ENCODE results near the gene GABARAPL2.
"Not testable (repeated sequence)": the region's sequence is repeated elsewhere in the genome, so short reads cannot be mapped to it uniquely, and the experiment has no call there.

GABARAPL2 gene

DNA sequence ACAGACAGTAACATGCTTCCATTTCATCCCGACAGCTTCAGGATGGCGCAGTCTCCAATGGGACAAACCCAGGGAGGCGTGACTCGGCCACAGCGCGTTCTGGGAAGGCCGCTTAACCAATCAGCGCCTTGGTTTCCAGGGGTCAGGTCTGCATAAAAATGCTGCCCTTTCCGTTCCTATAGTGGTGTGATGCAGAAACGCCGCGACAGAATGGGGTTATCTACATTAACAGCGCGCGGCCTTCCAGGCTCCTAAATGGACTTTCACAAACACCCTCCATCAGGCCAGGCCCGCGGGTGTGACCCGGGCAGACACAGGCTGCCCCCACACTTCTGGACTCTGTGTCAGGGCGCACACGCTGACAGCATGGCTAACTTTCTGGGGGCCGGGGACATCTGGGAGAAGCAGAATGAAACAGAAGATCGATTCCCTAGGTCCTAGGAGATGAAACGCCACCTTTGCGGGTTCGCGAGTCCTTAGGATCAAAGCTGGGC, 10.9 kb upstream of the GABARAPL2 start:
- DNase-seq = no peak

- DNase-seq = peak; percentile 98
Observed at GRCh38 chr16:75555707-75556430, 10.3 kb upstream of the GABARAPL2 start, which contains the start of gene TMEM231. Gene TMEM231 (minus strand): TSS chr16:75556252. CDS start chr16:75556209, 43 bp downstream.

DNA sequence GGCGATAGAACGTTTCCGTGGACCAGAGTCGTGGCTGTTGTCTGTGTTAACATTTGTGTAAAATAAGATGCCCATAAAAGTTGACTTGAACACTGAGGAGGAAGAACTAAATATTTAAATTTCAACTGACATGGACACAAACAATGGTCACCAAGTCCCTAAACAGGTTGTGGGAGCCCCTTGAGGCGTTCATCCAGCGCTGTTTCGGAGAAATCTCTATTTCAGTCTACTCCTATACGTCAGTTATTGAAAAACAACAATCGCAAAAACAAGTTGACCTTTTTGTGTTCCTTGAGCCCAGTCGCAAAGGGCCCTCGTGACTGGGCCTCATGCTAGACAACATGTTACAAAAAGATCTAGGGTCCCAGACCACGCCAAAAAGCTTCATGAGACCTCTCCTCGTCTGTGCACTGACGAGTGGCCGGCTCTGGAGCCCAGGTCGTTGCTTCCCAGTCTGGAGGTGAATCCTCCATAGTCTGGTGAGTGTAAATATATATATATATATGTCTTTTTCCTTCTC, 9.7 kb upstream of the GABARAPL2 start:
- DNase-seq = no peak

DNA sequence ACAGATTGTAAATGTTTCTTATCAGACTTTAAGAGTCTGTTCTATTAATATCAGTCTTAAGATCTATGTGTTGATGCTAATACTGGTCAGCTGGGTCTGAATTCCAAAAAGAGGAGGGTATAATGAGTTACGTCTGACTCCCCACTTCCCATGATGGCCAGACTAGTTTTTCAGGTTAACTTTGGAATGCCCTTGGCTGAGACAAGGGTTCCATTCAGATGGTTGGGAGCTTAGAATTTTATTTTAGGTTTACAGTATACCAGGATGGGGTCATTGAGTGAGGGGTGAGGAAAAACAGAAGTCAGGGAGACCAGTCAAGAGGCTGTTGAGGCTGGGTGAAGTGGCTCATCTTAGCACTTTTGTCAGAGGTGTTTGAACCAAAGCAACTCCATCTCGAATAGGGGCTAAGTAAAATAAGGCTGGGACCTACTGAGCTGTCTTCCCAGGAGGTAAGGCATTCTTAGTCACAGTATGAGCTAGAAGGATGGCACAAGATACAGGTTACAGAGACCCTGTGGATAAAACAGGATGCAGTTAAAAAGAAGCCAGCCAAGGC, 7.3 kb upstream of the GABARAPL2 start:
- no peak for DNase-seq

DNA sequence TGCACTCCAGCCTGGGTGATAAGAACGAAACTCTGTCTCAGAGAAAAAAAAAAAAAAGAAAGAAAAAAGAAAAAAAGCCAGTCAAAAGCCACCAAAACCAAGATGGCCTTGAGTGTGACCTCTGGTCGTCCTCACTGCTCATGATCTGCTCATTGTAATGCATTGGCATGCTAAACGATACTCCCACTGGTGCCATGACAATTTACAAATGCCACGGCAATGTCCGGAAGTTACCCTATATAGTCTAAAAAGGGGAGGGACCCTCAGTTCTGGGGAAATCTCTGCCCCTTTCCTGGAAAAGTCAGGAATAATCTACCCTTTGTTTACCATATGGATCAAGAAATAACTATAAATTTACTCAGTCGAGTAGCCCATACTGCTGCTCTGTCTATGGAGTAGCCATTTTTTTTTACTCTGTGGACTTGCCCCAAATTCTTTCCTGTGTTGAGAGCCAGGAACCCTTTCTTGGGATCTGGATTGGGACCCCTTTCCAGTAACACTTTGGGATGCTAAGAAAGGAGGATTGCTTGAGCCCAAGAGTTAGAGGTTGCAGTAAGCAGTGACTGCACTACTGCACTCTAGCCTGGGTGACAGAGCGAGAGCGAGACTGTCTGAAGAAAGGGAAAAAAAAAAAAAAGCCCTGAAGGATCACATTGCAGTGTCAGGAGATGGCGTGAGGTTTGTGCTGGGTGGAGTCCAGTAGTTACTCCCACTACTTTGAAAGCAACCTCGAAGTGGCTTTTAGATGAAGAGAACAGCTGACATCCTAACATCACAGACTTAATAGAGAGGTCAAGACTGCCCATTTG, 6.4 kb upstream of the GABARAPL2 start:
- no peak for DNase-seq

DNA sequence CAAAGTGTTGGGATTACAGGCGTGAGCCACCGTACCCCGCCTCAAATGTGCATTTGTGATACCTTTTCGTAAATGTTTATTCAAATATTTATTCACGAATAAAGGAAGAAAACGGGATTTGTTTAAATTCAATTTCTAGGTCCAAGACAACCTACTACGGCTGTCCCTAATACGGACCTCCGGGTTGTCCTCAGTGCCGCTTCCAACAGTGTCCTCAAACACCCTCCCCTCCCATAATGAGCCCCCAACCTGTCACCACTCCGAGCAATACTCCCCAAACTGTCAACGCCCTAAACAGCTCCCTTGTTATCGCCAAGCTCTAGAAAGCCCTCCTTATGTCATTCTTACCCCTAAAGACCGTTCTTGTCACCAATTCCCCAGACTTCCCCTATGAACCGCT, 539 bp upstream of the GABARAPL2 start:
- no peak for DNase-seq

- peak; percentile 22 for DNase-seq
Observed at GRCh38 chr16:75566758-75567255, 628 bp downstream of the GABARAPL2 start.

GRCh38 chr16:75567911-75568310, 1.7 kb downstream of the GABARAPL2 start:
- DNase-seq = no peak

DNA sequence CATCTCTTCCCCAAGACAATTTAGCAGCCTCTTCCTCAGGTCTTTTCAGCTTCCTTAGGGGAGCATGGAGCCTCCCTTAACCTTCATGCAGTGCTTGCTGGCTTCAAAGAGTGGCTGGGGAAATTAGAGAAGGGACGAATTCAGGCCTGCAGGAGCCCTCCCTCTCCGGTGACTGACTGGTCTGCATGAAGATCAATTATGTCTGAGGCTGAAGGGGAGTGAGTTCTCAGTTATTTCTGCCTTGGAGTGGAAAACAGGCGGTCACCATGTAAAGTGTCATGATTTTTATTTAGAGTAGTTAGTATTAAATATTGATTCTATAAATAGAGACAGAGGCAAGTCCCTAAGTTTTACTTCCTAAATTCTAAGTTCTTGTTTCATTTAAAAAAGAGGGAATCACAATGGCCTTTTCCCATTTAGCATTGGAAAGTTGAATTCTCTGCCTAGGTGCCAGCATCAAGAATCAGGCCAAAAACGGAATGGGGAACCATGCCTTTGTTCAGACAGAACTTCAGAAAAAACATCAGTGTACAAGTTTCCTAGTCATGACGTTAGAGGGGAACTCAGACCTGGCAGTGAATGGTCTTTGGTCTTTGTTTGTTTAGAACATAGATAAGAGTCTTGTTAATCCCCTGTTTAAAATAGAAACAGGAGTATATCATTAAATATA, 4.4 kb downstream of the GABARAPL2 start:
- DNase-seq = no peak

GRCh38 chr16:75572864-75573542, 6.8 kb downstream of the GABARAPL2 start:
- DNase-seq = no peak

DNA sequence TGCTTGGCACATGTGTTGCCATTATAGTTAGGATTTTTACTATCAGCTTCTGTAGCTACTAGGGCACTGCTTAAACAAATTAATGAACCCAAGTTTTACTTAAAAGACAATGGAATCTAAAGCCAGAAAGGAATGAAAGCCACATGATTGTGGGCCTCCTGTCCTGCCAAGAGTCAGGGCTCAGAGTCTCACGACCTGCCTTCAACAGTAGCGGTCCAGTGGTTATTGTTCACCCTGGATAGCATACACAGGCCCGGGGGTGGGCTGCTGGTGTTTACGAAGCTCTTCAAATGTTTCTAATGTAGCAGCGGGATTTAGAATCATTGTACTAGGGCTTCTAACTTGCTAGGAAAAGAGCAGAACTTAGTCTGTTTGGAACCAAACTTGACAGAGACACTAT, 7.8 kb downstream of the GABARAPL2 start:
- DNase-seq = no peak

DNA sequence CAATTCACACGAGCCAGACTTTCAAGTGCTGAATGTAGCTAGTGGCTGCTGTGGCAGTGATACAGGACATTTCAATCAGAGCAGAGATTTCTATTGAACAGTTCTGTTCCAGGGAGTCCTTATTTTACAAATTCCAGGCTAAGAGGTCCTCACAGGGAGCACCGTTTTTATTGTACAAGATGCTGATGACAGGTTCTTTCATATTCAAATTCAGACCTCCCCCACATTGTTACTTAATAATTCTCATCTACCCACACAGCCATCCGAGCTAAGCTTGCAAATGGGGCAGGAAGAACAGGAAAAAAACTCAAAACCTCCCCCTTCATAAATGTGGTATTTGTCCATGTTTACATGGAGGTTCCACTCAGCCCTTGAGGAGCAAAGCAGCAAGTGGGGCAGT, 9.8 kb downstream of the GABARAPL2 start:
- DNase-seq = no peak

DNA sequence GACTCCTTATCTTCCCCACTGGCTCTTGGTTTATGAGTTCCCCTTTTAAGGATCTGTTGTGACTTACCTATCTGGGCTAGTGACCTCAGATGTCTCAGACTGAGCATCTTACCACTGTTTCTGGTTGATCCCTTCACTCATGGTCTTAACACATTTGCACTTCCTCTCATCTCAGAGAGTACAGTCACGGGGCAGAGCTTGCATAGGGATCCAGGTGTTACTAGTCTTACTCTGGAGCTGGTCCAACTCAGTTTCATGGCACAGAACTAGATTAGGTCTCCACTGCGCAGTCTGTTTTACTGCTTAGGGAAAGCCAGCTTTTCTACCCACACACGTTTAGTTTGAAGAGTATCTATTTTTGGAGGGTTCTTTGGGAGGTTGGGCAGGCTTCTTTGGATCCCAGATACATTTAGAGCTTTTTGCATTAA, 10.2 kb downstream of the GABARAPL2 start:
- no peak for DNase-seq

DNA sequence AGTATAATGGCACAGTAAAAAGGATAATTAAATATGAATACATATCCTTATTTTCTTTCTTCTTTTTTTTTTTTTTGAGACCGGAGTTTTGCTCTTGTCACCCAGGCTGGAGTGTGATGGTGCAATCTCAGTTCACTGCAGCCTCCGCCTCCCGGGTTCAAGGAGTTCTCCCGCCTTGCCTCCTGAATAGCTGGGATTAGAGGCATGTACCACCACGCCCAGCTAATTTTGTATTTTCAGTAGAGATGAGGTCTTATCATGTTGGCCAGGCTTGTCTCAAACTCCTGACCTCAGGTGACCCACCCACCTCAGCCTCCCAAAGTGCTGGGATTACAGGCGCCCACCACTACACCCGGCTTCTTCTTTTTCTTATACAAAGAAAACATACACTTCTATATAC, 12.0 kb downstream of the GABARAPL2 start:
- no peak for DNase-seq

DNA sequence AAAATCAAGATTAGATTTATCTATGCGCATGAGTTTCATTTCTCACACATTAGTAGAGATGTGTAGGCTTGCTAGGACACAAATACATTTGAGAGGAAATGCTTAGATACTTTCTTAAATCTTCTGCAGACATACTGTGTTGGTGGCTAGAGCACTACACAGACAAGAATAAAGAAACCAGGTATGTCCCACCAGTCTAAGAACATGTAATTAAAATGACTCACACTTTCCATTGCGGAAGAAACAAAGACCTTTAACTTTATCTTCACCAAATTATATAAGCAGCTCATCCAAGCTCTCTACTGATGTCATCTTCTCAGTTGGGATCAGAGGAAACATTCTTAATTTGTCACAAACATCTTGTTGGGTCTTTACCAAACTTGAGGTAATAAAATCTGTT, 12.5 kb downstream of the GABARAPL2 start:
- DNase-seq = no peak

DNA sequence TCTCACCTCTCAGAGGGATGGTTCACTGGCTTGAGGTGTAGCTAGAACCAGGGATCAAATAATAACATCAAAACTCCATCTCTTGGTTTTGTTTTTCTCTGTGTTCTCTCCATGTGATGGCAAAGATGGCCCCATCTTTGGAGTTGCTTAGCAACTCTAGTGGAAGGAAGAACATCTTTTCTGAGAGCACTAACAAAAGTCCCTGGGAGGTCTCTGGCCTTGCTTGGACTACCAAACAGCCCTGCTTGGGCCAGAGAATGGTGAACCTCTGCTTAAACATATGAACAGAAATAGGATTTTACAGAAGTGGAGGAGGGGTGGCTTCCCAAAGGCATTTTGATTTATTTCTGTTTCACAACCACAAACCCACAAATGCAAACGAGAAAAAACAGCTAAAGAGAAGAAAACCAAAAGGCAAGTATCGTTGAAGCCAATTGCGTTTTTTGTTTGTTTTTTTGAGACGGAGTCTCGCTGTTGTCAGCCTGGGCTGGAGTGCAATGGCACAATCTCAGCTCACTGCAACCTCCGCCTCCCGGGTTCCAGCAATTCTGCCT, 13.2 kb downstream of the GABARAPL2 start:
- DNase-seq = no peak

- no peak for DNase-seq
Observed at GRCh38 chr16:75584108-75584507, 17.9 kb downstream of the GABARAPL2 start.

- DNase-seq = no peak
Observed at GRCh38 chr16:75588716-75589115, 22.5 kb downstream of the GABARAPL2 start.

GRCh38 chr16:75589306-75589705, 23.1 kb downstream of the GABARAPL2 start:
- no peak for DNase-seq

GRCh38 chr16:75590920-75591843, 25.0 kb downstream of the GABARAPL2 start:
- no peak for DNase-seq

DNA sequence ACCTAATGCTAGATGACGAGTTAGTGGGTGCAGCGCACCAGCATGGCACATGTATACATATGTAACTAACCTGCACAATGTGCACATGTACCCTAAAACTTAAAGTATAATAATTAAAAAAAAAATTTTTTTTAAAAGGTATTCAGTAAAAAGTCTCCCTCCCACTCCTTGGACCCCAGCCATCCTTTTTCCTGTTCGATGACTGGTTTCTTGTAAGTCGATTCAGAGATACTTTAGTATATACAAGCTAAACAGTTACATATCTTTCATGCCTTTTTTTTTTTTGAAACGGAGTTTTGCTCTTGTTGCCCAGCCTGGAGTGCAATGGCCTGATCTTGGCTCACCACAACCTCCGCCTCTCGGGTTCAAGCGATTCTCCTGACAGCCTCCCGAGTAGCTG, 25.7 kb downstream of the GABARAPL2 start:
- DNase-seq = not testable (repeated sequence)

Data from activated naive CD4-positive, alpha-beta T cell treated with Interleukin-2 at 50 U/mL for 16 hours (primary cell).